Diencephalon (tissue), 1 donor: Measurements from ENCODE around the gene MTA3. TPM values are rescaled to one million over a fixed set of nuclear protein-coding genes. Genes with fewer than 3 reads are reported as not detected.

Source experiments
- small RNA-seq: library from RNA; depleted of rRNA; stranded (forward); fragments of <200 nt; gene quantifications from one replicate; pipeline ENCODE3, GENCODE V24; 2014
- total RNA-seq: library from RNA; depleted of rRNA; stranded (reverse); fragments of >200 nt; gene quantifications from one replicate; pipeline ENCODE4 v1.2.3, GENCODE V29; 2014

MTA3 gene
- 46.4 TPM for total RNA-seq

DNA sequence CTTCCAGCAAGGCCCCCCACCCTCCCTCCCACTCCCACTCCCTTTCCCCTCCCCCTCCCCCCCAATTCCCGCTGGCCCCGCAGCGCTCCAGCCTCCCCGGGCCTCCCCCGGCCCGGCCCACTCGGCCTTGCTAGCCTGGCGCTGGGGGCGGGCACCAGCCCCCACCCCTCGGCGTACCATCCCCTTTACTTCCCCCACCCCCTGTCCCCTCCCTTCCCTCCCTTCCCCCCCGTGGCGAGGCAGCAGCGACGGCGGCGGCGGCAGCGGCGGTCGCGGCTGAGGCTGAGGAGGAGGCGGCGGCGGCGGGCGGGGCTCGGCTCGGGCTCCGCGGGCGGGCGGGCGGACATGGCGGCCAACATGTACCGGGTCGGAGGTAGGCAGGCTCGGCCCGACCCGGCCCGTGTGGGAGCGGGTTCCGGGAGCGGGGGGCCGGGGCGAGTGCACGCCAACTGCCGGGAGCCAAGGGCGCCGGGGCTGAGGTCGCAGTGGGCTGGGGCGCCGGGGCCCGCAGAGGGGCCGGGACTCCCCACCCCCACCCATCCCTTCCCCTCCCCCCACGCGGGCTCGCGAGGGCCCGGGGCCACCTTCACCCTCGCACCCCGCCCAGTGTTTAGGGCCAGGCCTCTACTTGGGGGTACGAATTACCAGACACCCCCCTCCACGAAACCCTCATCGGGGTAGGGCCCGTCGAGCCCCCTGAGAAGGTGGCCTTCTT, at the start of gene MTA3:
TSS of gene MTA3 (plus strand) at position 232 of the 715 bp plus-strand sequence. CDS start at position 346, 114 bp downstream.

DNA sequence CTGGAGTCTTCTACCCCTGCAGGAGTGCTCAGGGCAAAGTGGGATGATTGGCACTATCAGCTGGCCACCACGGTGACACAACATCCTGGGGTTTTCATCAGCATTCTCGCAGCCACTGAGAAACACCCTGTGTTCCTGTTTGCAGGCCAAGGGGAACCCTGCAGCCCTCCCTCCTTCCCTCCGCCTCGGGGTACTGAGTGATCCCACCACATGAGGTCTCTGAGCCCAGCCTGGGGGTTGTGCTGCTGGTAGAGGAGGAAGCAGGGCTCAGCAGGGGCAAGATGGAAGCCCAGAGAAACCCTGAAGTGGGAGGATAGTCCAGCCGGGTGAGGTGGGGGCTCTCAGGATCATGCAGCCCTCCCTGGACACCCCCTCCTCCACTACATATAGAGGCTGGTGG, 195.7 kb downstream of the MTA3 start, which contains the start of gene OXER1:
TSS of gene OXER1 (minus strand) at position 40 of the 400 bp plus-strand sequence. CDS start 73 bp downstream, outside the sequence.

DNA sequence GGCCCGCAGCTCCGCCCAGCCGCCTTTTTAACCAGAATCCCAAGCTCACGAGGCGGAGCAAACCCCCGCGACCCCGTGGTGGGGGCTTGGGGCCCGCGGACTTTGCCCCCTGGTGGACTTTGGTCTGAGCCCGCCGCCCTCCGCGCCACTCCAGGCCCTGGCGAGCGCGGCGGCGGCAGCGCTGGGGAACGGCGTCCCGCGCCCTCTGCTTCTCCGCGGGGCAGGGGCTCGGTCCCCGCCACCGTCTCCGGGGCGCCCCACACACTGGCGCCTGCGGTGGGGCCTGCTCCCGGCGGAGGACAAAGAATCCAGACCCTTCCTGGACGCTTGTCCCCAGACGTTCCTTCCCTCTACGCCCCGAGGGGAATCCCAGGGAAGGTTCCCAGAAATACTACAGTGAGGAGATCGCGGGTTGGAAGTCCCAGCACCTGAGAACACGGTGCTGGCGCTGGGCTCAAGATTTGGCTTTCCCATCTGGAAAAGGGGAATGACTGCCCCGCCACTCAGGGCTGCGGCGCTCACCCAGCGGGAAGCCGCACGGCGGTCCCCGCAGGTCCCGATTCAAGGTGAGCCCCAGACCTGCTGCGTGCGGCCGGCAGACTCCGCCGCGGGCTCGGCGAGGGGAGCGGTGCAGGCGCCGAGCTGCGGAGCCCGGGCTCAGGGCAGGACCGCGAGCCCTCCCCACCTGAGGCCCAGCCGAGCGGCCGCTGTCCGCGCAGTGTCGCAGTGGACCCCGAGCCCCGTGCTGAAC, 224.3 kb downstream of the MTA3 start, which contains the start of gene HAAO:
TSS of gene HAAO (minus strand) at position 1 of the 751 bp plus-strand sequence. CDS start 47 bp downstream, outside the sequence.

Small RNAs within 50 kb of the gene (small RNA-seq; reads per million reads assigned to genes)
- not detected for gene AC074375.1
- not detected for gene RNU6-137P

Other genes starting within 250 kb of the MTA3 start
- gene COX7A2L, start 207.4 kb upstream of the MTA3 start, total RNA-seq: 186 TPM
- gene KCNG3, start 74.7 kb upstream of the MTA3 start, total RNA-seq: 2.8 TPM
- not detected for gene OXER1, start 195.5 kb downstream of the MTA3 start, total RNA-seq
- 1.4 TPM for gene HAAO, start 224.0 kb downstream of the MTA3 start, total RNA-seq